Left lung (tissue), 10 donors: Measurements from ENCODE around the gene SPRTN. TPM values are rescaled to one million over a fixed set of nuclear protein-coding genes. Genes with fewer than 3 reads are reported as not detected.

Experiments
- ATAC-seq: fragments of 200-7000 bp; cut with Tn5 transposase; one replicate; pipeline ENCODE4 v1.9.1; 2020; ENCODE audit warnings: moderate library complexity
- DNase-seq, 4 donors: peaks; one replicate each; pipeline ENCODE4 v3.0.0-alpha.2; 2013 to 2020
- H3K27ac ChIP-seq, 2 donors: fragments of 200-600 bp; sonication (generic) in 1 of 2; one replicate each; pipeline versions ENCODE4 v1.5.0 to v1.8.0; 2020 to 2021
- H3K27me3 ChIP-seq, 2 donors: fragments of 200-600 bp; sonication (generic) in 1 of 2; one replicate each; pipeline versions ENCODE4 v1.5.0 to v1.8.0; 2020 to 2021
- H3K36me3 ChIP-seq, 2 donors: fragments of 200-600 bp; sonication (generic) in 1 of 2; one replicate each; pipeline versions ENCODE4 v1.5.0 to v1.8.0; 2020 to 2021
- H3K4me1 ChIP-seq, 2 donors: fragments of 200-600 bp; one replicate each; pipeline ENCODE4 v1.8.0; 2021
- H3K4me3 ChIP-seq, 2 donors: fragments of 200-600 bp; sonication (generic) in 1 of 2; one replicate each; pipeline versions ENCODE4 v1.5.0 to v1.8.0; 2020 to 2021; ENCODE audit warnings: mild to moderate bottlenecking in 1 of 2
- H3K9me3 ChIP-seq, 2 donors: fragments of 200-600 bp; sonication (generic) in 1 of 2; one replicate each; pipeline versions ENCODE4 v1.5.0 to v1.8.0; 2020 to 2021
- intact Hi-C, 2 donors: fragments of 100-400 bp; cut with DNase I; formaldehyde crosslinking; loops; one replicate each; pipeline versions ENCODE4 v1.11.2 to v1.14.2; 2022
- polyA plus RNA-seq, 6 donors: library from polyadenylated mRNA; unstranded; fragments of 120-200 nt; gene quantifications; one replicate each; pipeline ENCODE4 v1.2.1, GENCODE V29; 2013; ENCODE audit not compliant: insufficient read length in 6 of 6
- total RNA-seq, 2 donors: library from RNA; stranded (reverse); fragmentation: NEBNext Ultra II Directional; extraction: Animal tissue kit (Norgen Biotek cat#: 25700); gene quantifications; one replicate each; pipeline ENCODE4 v1.2.1, GENCODE V29; 2021
- TF ChIP-seq, protein P1 (sequence below), 2 donors: fragments of 200-600 bp; sonication (generic) in 1 of 2; IDR thresholded peaks; one replicate each; pipeline versions ENCODE4 v1.5.0 to v1.8.0; 2021; ENCODE audit warnings: antibody characterized with exemption in 2 of 2
- donor health status: DM: no; HTN: yes; CAD: no.
- donor health status: DM: no; HTN: no; CAD: no.

SPRTN gene
- total and polyA plus RNA-seq, 8 donors, result 9.4 to 16.7 (median 14.5) TPM

DNA sequence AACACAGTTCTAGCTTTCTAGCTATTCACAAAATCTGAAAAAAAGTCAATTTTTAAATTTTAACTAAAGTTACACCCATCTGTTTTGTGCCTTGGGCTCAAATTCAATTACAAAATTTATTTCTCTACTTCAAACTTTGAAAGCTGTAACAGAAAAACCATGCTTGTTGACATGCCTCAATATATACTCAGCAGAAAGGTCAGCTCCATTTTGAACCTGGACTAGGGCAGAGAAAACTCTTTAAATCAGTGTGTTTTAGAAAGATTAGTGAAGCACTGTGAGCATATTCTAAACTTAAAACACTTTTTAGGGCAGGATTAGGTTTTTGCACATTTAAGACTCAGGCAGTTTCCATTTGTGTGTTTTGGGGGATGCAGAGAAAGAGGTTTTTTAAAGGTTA, 34.4 kb downstream of the SPRTN start:
- Histone ChIP-seq H3K36me3 (peaks cover 0 to 13% of the 10 kb centered on the region in 2 donors), H3K4me1 (peaks cover 0 to 19% of the 10 kb centered on the region in 2 donors), H3K27ac (no peak overlapping the region), H3K9me3 (no peaks in the 10 kb centered on the region), H3K4me3 (no peak overlapping the region), H3K27me3 (no peaks in the 10 kb centered on the region)
- TF ChIP-seq, protein P1, sequence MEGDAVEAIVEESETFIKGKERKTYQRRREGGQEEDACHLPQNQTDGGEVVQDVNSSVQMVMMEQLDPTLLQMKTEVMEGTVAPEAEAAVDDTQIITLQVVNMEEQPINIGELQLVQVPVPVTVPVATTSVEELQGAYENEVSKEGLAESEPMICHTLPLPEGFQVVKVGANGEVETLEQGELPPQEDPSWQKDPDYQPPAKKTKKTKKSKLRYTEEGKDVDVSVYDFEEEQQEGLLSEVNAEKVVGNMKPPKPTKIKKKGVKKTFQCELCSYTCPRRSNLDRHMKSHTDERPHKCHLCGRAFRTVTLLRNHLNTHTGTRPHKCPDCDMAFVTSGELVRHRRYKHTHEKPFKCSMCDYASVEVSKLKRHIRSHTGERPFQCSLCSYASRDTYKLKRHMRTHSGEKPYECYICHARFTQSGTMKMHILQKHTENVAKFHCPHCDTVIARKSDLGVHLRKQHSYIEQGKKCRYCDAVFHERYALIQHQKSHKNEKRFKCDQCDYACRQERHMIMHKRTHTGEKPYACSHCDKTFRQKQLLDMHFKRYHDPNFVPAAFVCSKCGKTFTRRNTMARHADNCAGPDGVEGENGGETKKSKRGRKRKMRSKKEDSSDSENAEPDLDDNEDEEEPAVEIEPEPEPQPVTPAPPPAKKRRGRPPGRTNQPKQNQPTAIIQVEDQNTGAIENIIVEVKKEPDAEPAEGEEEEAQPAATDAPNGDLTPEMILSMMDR (IDR thresholded peaks at IDR 0.05), result no peak
- no peak for ATAC-seq
- no peak for DNase-seq
- intact Hi-C loops, result no loop called here

DNA sequence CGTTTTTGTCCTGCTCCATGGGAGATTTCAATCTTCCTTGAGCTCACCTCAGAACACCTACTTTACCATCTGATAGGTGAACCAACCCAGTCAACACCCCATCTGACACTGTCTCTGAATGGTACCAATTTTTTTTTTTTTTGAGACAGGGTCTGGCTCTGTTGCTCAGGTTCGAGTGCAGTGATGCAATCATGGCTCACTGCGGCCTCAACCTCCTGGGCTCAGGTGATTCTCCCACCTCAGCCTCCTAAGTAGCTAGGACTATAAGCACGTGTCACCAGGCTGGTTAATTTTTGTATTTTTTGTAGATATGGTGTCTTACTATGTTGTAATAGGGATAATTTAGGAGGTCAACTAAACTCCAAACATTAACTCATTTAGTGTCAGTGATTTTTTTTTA, 36.3 kb downstream of the SPRTN start:
- ATAC-seq (no peak), DNase-seq (no peak)
- H3K36me3 ChIP-seq, result peaks cover 0 to 5% of the 10 kb centered on the region in 2 donors
- no peak overlapping the region for H3K27ac ChIP-seq
- no peak overlapping the region for H3K4me3 ChIP-seq
- no peaks in the 10 kb centered on the region for H3K27me3 ChIP-seq
- H3K4me1 ChIP-seq, result peaks cover 3 to 22% of the 10 kb centered on the region in 2 donors
- TF ChIP-seq, protein P1 (IDR thresholded peaks at IDR 0.05), result no peak
- intact Hi-C loops, result no loop called here
- H3K9me3 ChIP-seq, result no peaks in the 10 kb centered on the region

DNA sequence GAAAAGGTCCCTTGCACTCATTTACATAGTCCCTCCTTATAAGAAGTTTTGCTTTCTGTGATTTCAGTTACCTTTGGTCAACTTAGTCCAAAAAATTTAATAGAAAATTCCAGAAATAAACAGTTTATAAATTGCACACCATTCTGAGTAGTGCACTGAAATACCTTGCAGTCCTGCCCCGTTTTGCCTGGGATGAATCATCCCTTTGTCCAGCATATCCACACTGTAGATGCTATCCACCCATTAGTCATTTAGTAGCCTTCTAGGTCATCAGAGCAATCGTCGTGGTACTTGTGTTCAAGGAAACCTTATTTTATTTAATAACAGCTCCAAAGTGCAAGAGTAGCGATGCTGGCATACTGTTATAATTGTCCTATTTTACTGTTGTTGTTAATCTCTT, 38.0 kb downstream of the SPRTN start:
- TF ChIP-seq, protein P1 (IDR thresholded peaks at IDR 0.05), result no peak
- Histone ChIP-seq H3K9me3 (no peaks in the 10 kb centered on the region), H3K4me3 (no peak overlapping the region), H3K27me3 (no peaks in the 10 kb centered on the region), H3K27ac (no peak overlapping the region), H3K36me3 (no peaks in the 10 kb centered on the region), H3K4me1 (peaks cover 3 to 22% of the 10 kb centered on the region in 2 donors)
- intact Hi-C loops, result no loop called here
- DNase-seq, result no peak
- ATAC-seq, result no peak

DNA sequence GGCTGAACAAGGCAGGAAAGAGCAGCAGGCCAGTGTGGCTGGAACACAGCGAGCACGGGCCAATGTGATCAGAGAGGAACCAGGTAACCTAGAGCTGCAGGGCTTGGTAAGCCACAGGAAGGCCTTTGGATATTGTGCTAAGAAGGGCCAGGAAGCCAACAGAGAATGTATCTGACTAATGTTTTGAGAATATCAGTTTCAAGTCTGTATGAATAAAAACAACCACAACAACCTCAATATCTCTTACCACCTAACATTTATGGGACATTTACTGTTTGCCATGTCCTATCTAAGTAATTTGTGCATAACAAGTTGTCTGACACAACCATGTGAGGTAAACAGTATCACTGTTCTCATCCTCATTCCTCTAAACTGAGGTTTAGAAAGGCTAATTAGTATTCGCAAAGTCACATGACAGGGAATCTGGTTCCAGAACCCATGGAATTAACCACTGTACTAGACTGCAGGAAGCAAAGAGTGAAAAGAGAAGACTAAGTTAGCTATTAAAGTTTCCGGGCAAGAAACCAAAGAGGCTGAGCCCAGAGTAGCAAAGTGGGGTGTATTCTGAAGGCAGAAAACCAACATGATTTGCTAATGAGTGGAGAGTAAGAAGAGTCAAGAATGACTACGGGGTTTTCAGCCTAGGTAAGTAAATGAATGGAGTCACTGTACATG, 38.9 kb downstream of the SPRTN start:
- Histone ChIP-seq H3K4me3 (no peak overlapping the region), H3K27me3 (no peaks in the 10 kb centered on the region), H3K9me3 (no peaks in the 10 kb centered on the region), H3K27ac (no peak overlapping the region), H3K4me1 (peaks cover 3 to 22% of the 10 kb centered on the region in 2 donors), H3K36me3 (no peaks in the 10 kb centered on the region)
- intact Hi-C loops, result no loop called here
- no peak for DNase-seq
- peak; percentile 56 for ATAC-seq
- TF ChIP-seq, protein P1 (IDR thresholded peaks at IDR 0.05), result no peak

DNA sequence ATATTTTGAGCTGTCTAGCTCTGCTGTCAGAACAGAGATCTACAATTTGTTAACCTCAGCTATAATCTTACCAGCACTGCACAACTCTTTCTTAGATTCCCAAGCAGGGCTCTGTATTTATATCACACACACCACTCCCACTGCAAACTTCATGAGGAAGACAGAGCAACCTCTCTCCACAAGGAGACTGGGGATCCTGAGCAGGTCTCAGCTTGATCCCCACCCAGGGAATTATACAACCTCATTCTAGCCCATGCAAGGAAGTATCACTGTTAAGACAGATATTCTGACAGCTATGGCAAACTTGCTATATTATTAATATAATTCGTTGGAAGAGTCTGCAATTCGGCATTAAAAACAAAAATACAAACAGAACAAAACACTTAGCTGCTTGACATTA, 43.6 kb downstream of the SPRTN start:
- TF ChIP-seq, protein P1 (IDR thresholded peaks at IDR 0.05), result no peak
- no peak overlapping the region for H3K27ac ChIP-seq
- intact Hi-C loops, result no loop called here
- no peak for ATAC-seq
- no peak for DNase-seq
- H3K27me3 ChIP-seq, result no peaks in the 10 kb centered on the region
- H3K36me3 ChIP-seq, result no peaks in the 10 kb centered on the region
- H3K4me1 ChIP-seq, result peaks cover 3 to 28% of the 10 kb centered on the region in 2 donors
- H3K9me3 ChIP-seq, result no peaks in the 10 kb centered on the region
- H3K4me3 ChIP-seq, result no peak overlapping the region
